Astrocyte of the cerebellum (primary cell): ENCODE data around the gene CAPS.

Experiments
- DNase-seq: peaks from one replicate; pipeline ENCODE4 v3.0.0-alpha.2; 2011; ENCODE audit warnings: low read depth
- H3K4me3 ChIP-seq: 2 replicates; pipeline ENCODE4 v1.5.1; 2011; ENCODE audit warnings: mild to moderate bottlenecking, low read depth, low read length, moderate library complexity
- in situ Hi-C: cut with HindIII; loops from 2 replicates; pipeline ENCODE4 v1.10.0; 2017; ENCODE audit warnings: low sequenced_read_pairs
- TF ChIP-seq, protein P1 (sequence below): IDR thresholded peaks from 2 replicates; pipeline ENCODE4 v1.5.1; 2012; ENCODE audit warnings: low read length, low read depth, moderate library complexity, mild to moderate bottlenecking; ENCODE audit errors: missing control alignments

Gene CAPS

DNA sequence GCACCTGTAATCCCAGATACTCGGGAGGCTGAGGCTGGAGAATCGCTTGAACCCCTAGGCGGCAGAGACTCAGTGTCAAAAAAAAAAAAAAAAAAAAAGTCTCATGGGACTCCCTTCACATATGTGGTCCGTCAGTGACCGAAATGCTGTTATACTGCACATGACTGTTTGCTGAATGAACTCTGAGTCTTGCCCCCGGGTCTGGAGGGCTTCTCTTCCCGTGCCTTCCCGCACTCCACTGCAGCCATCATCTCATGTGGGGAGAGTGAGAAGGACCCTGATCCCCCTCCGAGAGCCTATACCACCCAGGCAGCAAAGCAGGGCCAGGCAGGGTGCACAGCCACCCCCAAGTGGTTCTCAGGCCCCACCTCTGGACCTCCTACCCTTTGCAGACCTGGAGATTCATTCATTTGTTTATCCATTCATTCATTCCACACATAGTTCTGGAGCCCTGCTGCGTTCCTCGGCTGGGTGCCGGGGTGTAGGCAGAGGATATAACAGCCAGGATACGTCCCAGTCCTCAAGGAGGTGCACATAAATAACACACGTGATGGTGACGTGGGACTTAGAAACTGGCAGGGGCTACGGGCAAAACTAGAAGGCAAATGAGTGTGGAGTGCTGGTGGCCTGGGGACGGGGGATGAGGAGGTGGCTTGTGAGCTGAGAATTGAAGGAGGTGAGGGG lies 24.6 kb upstream of the CAPS start:
- no peak overlapping the region for H3K4me3 ChIP-seq

DNA sequence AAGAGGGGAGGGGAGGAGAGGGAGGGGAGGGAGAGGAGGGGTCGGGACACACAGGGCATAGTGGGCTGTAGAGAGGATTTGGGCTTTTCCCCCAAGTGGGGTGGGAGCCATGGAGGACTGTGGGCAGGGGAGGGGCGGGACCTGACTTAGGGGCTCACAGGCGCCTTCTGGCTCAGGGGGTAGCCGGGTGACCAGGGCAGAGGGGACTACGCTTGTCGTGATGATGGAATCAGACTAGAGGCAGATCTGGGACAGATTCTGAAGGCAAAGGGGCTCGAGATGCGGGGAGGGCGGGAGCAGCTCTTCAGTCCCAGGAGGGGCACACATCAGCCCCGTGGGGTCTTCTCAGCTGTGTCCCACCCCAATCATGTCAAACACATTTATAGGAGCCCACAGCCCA lies 24.0 kb upstream of the CAPS start:
- no peak for DNase-seq

More for the DNA sequence above, 24.6 kb upstream of the CAPS start:
- in situ Hi-C loops: no loop called here
- TF ChIP-seq, protein P1, sequence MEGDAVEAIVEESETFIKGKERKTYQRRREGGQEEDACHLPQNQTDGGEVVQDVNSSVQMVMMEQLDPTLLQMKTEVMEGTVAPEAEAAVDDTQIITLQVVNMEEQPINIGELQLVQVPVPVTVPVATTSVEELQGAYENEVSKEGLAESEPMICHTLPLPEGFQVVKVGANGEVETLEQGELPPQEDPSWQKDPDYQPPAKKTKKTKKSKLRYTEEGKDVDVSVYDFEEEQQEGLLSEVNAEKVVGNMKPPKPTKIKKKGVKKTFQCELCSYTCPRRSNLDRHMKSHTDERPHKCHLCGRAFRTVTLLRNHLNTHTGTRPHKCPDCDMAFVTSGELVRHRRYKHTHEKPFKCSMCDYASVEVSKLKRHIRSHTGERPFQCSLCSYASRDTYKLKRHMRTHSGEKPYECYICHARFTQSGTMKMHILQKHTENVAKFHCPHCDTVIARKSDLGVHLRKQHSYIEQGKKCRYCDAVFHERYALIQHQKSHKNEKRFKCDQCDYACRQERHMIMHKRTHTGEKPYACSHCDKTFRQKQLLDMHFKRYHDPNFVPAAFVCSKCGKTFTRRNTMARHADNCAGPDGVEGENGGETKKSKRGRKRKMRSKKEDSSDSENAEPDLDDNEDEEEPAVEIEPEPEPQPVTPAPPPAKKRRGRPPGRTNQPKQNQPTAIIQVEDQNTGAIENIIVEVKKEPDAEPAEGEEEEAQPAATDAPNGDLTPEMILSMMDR: no peak
- no peak for DNase-seq

DNA sequence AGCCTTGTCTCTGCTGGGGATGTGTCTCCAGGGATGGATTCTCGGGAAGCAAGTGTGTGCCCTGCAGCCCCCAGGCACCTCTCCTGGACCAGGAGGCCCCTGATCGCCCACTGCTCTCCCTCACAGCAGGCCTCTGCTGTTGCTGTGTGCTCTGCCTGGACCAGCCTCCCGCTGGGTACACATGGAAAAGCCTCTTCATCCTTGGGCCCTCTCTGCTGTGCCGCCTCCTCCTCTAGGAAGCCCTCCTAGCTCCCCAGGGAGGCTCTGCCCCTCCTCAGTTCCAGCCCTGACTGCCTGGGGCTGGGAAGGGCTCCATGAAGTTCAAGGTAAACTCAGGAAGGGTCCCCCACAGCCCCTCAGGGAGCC lies 22.5 kb upstream of the CAPS start:
- H3K4me3 ChIP-seq: no peak overlapping the region
- DNase-seq: no peak
- TF ChIP-seq, protein P1: no peak
- in situ Hi-C loops: no loop called here

More for the DNA sequence above, 24.0 kb upstream of the CAPS start:
- H3K4me3 ChIP-seq: no peak overlapping the region
- TF ChIP-seq, protein P1: no peak
- in situ Hi-C loops: no loop called here

DNA sequence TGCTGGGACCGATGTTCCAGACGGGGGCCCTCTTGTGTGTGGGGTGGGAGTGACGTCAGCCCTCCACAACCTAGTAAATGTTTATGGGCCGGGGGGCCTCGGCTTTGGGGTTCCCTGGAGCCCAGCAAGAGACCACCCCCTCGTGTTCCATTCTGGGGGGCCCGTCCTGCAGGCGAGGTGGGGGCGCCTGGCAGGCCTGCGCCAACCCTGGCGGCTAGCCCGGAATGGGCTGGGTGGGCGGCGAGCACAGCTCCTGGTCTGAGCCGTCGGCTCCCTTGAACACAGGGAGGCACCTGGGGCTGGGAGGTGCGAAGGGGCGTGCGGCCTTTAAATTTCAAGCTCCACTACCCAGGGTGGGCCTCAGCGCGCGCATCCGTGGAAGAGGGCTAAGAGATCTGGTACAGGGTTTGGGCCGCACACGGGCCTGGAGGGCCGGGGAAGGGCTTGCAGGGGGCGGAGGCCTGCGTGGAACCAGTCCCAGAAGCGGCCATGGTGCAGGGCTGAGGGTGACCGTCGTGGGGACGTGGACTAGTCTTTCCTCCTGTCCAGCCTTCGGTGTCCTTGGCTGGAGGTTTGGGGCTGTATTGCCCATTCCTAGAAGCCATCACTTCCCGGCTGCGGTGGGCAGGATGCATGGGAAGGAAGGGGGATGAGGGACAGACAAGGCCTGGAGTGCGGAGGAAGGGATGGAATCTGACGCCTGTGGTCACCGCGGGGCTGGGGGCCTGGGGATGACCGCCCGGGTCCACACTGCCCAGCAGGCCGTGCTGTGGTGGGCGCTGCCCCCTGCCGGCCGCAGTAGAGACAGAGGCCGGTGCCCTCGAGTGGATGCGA lies 21.9 kb upstream of the CAPS start:
- H3K4me3 ChIP-seq: no peak overlapping the region
- TF ChIP-seq, protein P1: peak; percentile 69
- DNase-seq: no peak
- in situ Hi-C loops: no loop called here

DNA sequence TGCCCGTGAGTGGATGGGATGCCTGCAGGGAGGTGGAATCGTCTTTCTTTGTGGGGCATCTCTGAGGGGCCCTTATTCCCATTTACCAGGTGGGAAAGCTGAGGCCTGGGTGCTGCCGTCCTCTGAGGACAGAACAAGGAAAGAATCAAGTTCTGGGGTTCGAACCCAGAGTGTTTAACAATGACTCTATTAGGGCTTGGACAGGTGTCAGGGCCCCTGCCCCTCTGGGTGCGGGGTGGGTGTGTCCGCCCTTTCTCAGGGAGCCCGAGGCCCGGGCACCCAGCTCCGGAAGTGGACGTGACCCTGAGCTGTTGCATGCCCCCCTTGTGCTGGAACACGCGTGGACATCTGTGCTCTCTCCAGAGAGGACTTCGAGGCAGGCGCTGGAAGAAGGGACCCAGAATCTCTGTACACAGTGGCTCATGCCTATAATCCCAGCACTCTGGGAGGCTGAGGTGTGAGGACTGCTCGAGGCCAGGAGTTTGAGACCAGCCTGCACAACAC lies 21.2 kb upstream of the CAPS start:
- no peak overlapping the region for H3K4me3 ChIP-seq
- TF ChIP-seq, protein P1: no peak
- no peak for DNase-seq
- in situ Hi-C loops: no loop called here

DNA sequence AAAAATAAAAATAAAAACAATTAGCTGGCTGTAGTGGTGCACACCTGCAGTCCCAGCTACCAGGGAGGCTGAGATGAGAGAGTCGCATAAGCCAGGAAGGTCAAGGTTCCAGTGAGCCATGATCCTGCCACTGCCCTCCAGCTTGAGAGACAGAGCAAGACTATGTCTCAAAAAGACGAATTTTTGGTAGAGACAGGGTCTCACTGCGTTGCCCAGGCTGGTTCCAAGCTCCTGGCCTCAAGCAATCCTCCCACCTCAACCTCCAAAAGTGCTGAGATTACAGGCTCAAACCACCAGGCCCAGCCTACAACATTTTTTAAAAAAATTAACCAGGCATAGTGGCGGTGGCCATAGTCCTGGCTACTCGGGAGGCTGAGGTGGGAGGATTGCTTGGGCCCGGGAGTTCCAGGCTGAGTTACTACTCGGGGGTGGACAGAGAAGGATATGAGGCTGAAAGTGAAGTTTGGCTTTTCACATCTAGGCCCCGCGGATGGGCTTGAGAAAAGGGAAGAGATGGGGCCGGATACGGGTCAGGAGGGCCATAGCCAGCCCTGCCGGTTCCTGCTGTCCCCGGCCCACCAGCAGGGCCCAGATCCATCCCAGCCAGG lies 20.7 kb upstream of the CAPS start:
- in situ Hi-C loops: no loop called here
- TF ChIP-seq, protein P1: no peak
- H3K4me3 ChIP-seq: no peak overlapping the region
- DNase-seq: no peak
